GM21423 (cell line): ENCODE data around the gene FXN.
"Not testable (repeated sequence)": the region's sequence is repeated elsewhere in the genome, so short reads cannot be mapped to it uniquely, and the experiment has no call there.

Experiments used
- ATAC-seq: cut with Tn5 transposase; IDR thresholded peaks from one replicate; pipeline ENCODE4 v1.9.1; 2021; ENCODE audit warnings: mild to moderate bottlenecking, moderate library complexity; ENCODE audit not compliant: unreplicated experiment

Gene FXN

GRCh38 chr9:69097923-69098593 lies 62.5 kb downstream of the FXN start:
- ATAC-seq: no peak

- ATAC-seq: not testable (repeated sequence)
These were observed 67.9 kb downstream of the FXN start for GRCh38 chr9:69103348-69103996.

- no peak for ATAC-seq
These were observed 69.4 kb downstream of the FXN start for GRCh38 chr9:69104830-69105527.

- no peak for ATAC-seq
These were observed 72.2 kb downstream of the FXN start for GRCh38 chr9:69107771-69108170.

GRCh38 chr9:69108706-69109105 lies 73.2 kb downstream of the FXN start:
- ATAC-seq: not testable (repeated sequence)

- ATAC-seq: no peak
These were observed 73.6 kb downstream of the FXN start for GRCh38 chr9:69109152-69109551.

- not testable (repeated sequence) for ATAC-seq
These were observed 77.1 kb downstream of the FXN start for GRCh38 chr9:69112646-69113045.

- ATAC-seq: no peak
These were observed 80.1 kb downstream of the FXN start for GRCh38 chr9:69115621-69116020.

- ATAC-seq: no peak
These were observed 83.1 kb downstream of the FXN start for GRCh38 chr9:69118656-69119055.

GRCh38 chr9:69120380-69121154 lies 85.0 kb downstream of the FXN start:
- peak; percentile 46 for ATAC-seq

- ATAC-seq: peak; percentile 58
These were observed 85.9 kb downstream of the FXN start for GRCh38 chr9:69121155-69122081.

- ATAC-seq: peak; percentile 52
These were observed 86.6 kb downstream of the FXN start for GRCh38 chr9:69122082-69122548.

- ATAC-seq: peak; percentile 2
These were observed 87.1 kb downstream of the FXN start for GRCh38 chr9:69122549-69123141.

GRCh38 chr9:69130456-69131441 lies 95.2 kb downstream of the FXN start:
- no peak for ATAC-seq

GRCh38 chr9:69131682-69132081 lies 96.1 kb downstream of the FXN start:
- no peak for ATAC-seq

- no peak for ATAC-seq
These were observed 96.8 kb downstream of the FXN start for GRCh38 chr9:69132361-69132760.

GRCh38 chr9:69134412-69134811 lies 98.9 kb downstream of the FXN start:
- no peak for ATAC-seq

- ATAC-seq: no peak
These were observed 100.6 kb downstream of the FXN start for GRCh38 chr9:69136185-69136584.
